ENCODE results near the gene GSTT2.
A peak's percentile ranks its signal among the peaks of the same experiment; 100 is the strongest.
"Not testable (repeated sequence)": the region's sequence is repeated elsewhere in the genome, so short reads cannot be mapped to it uniquely, and the experiment has no call there.

Gene GSTT2

DNA sequence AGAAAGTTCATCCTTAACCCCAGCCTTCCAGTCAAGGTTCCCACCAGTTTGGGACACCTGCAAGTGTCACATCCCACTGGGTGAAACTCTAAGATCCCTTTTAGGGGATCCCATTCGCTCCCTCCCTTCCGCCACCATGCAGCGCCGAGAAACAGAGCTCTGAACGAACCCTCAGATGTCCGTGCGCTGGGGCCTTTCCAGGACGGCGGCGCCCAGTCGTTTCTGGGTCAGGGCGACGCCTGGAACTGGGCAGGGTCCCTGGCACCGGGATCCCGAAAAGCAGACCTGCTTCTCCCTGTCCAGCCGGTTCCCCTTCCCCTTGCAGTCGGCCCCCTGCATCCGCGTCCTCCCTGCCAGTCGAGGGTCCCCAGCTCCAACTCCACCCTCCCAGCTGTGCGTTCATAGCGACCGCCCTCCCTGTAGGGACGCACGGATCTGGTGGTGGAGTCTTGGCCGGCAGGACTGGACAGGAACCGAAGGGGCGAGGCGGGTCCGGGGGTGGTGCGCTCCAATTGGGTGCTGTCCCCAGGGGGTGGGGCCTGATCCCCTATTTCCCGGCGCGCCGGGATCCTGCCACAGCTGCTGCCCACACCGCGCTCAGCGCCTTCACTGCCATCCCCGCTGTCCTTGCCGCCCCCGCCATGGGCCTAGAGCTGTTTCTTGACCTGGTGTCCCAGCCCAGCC is at the start of gene GSTT2:
Gene GSTT2, plus strand, starts transcription at position 578 of the 684 bp plus-strand sequence.
- DNase-seq: not testable (repeated sequence)

DNA sequence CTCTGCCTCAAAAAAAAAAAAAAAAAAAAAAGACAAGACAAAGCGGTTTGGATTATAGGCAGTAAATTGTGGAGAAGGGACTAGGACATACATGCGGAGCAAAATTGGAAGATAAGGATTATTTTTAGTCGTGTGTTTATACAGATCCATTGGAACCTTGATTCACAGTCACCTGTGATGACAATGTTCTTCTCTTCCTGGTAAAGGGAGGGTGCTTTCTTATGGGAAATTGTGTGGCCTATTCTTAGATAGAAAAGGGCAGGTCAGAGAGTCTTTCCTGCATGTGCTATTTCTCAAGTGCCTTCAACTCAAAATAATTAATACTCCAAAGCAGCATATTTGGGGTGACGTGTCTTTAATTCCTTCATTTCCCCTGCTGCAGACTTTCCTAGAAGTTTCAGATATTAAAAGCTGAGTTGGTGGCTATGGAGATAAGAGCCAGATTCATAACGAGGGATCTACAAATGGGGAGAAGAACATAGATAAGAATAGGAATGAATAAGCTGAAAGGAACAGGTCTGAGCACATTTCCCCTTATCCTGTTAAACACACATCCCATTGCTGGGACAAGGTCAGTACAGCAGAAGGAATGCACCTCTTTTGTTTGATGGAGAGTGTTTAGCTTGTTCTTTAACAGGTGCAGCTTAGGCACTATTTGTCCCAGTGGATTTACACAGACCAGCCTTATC is 41.5 kb upstream of the GSTT2 start:
- DNase-seq: no peak

DNA sequence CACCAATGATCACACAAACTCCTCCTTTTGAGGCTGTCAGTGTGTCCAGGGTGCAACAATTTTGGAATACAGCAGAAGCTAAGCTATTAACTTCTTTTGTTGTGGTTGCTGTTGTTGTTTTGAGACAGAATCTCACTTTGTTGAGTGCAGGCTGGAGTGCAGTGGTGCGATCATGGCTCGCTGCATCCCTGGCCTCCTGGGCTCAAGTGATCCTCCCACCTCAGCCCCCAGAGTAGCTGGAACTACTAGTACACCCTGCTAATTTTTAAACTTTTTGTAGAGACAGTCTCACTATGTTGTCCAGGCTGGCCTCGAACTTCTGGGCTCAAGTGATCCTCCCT is 40.9 kb upstream of the GSTT2 start:
- no peak for DNase-seq

DNA sequence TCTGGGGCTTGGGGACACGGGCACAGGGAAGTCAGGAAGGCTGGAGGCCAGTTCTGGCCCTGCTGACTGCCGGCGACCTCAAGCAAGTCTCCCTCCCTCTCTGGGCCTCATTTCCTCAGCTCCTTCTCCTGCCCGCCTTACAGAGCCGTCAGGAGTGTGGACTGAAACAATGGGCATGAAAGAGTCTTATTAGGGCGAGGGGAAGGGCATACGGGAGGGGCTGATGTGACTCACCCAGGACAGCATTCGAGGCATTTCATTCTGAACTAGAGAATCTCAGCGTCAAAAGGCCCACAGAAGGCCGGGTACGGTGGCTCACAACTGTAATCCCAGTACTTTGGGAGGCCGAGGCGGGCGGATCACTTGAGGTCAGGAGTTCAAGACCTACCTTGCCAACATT is 39.8 kb upstream of the GSTT2 start:
- not testable (repeated sequence) for DNase-seq

DNA sequence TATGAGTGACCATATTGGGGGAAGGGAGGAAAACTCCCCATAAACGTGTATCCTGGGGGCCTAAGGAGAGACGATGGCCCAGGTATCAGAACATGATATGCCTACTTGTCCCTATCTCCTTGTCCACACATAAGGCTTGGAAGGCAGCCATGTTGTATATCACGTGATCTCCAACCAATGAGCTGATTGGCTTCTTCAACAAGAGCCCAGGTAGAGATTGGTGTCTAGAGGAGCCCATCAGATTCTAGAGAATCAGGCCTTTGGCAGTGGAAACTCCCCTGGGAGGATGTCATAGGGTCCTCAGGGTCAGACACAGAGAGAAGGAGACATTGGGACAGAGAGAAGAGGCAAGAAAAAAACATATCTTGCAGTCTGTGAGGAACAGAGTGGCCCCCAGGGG is 32.5 kb upstream of the GSTT2 start:
- DNase-seq: not testable (repeated sequence)

DNA sequence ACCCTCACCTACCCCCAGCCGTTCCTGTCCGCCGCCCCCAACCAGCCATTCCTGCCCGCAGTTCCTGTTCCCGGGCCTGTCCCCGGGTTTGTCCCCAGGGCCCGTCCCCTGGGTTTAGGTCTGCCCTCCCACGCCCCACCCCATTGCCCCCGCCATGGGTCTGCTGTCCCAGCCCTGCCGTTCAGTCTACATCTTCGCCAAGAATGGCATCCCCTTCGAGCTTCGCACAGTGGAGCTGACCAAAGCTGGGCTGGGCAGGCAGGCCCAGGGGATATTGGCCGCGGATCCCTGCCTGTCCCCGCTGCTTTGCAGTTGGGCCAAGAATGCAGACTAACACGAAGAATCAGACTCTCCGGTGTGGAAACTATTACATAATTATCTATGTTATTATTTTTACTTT is 30.2 kb upstream of the GSTT2 start:
- DNase-seq: not testable (repeated sequence)

DNA sequence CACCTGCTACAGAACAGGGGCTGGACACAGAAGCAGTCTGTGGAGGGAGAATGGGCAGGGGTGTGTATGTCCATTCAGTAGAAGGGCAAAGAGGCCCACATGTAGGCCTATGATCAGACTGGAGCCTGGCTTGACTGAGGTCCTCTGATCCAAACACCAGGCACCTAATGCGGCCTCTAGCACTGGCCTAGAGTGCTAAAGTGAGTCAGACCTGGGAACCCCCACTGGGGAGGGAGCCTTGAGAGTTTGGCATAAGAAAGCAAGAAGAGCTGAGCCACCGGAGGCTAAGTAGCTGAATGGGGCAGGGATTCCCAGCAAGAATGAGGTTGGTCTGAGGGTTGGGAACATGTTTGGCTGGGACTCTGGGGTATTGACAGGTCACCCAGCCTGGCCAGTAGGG is 28.6 kb upstream of the GSTT2 start:
- DNase-seq: not testable (repeated sequence)

DNA sequence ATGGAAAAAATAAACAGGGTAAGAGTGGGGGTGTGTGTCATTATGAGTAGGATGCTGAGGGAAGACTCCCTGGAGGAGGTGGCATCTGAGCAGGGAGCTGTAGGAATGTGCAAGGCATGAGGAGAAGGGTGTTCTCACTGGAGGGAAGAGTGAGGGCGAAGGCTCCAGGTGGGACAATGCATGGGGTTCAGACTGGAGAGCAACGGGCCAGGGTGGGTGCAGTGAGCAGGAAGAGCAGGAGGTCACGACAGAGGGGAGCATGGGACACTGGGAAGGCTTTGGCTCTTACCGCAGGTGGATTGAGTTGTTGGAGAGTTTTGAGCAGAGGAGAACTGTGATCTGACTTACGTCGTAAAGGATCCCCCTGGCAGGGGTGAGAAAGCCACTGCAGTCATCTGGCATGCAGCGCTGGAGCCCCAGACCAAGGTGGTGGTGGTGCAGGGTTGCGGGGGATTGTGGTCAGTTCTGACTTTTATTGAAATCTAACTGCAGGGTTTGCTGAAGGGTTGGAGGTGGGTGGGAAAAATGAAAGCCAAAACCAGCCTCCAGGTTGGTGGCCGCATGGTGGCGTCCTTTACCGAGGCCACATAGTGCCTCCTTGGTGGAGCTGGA is 27.0 kb upstream of the GSTT2 start:
- DNase-seq: not testable (repeated sequence)

DNA sequence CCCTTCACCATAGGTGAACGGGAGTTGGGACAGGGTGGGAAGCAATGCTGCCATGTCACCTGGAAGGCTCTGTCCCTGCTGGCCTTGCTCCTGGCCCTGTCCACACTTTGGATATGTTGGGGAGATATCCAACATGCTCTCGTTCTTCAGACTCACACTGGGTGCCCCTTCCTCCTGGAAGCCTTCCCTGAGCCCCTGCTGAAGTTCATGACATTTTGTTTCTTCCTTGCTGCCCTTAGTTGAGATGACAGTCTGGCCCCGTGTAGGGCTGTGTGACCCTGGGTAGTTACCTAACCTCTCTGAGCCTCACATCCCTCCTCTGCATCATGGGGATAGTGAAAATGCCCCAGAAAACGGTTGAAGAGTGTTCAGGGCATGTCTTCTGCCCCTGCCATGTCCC is 26.4 kb upstream of the GSTT2 start:
- DNase-seq: not testable (repeated sequence)

DNA sequence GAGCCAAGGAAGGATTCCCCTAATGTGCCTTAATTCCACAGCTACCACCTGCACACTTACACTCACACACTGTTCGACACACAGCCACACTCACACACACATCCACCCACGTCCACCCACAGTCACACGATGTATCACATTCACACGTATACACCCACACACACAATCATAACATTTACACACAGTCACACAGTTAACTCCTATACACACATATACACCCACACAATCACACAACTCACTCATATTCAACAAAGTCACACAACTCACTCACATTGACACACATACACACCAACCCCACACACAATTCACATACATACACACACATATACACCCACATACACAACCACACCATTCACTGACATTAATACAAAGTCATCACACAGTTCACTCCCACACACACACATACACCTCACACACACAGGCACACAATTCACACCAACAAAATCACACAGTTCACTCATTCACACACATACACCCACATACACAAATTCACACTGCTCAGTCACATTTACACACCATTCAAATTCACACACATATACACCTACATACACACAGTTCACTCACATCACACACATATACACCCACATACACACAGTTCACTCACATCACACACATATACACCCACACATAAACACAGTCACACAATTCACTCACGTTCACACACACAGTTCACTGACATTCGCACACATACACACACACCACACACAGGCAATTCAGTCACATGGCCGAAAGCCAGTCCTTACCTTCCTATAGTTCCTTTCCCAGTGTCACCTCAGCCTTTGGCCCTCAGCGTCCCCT is 25.5 kb upstream of the GSTT2 start:
- not testable (repeated sequence) for DNase-seq

DNA sequence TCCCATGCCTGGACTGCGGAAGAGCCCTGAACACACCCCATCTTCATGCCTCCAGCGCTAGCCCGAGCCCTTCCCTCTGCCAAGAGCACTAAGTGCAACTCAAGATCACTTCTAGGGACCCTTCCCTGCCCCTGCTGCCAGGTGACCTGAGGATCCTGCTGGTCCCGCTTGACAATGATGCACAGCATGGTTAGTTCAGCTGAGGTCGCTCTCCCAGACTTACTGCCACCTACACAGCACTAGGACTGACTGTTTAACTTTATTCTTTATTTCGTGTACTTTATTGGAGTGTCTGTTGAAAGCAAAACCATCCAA is 25.0 kb upstream of the GSTT2 start:
- not testable (repeated sequence) for DNase-seq

DNA sequence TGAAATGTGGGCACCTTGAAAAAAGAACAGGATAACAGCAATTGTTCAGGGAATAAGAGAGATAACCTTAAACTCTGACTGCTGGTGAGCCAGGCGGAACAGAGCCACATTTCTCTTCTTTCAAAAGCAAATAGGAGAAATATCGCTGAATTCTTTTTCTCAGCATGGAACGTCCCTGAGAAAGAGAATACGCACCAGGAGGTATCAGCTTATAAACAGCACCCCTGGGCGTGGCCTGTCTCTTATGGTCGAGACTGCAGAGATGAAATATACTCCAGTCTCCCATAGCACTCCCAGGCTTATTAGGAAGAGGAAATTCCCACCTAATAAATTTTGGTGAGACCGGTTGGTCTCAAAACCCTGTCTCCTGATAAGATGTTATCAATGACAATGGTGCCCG is 24.0 kb upstream of the GSTT2 start:
- DNase-seq: not testable (repeated sequence)

DNA sequence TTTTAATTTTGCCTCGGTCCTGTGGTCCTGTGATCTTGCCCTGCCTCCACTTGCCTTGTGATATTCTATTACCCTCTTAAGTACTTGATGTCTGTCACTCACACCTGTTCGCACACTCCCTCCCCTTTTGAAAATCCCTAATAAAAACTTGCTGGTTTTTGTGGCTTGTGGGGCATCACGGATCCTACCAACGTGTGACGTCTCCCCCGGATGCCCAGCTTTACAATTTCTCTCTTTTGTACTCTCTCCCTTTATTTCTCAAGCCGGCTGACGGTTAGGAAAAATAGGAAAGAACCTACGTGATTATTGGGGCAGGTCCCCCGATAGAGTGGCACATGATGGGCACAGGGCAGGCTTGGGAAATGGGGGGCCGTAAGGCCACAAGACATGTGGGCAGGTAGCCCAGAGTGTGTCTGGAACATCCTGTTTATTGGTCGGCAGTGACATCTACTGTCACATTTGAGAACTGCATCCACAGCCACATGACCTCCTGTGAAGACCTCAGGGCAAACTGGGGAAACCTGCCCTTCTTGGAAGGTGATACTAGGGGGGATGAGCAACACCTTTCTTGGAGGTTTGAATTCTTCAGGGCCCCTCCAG is 23.5 kb upstream of the GSTT2 start:
- DNase-seq: peak; percentile 19

DNA sequence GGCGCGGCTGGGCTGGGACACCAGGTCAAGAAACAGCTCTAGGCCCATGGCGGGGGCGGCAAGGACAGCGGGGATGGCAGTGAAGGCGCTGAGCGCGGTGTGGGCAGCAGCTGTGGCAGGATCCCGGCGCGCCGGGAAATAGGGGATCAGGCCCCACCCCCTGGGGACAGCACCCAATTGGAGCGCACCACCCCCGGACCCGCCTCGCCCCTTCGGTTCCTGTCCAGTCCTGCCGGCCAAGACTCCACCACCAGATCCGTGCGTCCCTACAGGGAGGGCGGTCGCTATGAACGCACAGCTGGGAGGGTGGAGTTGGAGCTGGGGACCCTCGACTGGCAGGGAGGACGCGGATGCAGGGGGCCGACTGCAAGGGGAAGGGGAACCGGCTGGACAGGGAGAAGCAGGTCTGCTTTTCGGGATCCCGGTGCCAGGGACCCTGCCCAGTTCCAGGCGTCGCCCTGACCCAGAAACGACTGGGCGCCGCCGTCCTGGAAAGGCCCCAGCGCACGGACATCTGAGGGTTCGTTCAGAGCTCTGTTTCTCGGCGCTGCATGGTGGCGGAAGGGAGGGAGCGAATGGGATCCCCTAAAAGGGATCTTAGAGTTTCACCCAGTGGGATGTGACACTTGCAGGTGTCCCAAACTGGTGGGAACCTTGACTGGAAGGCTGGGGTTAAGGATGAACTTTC is 18.7 kb upstream of the GSTT2 start, which contains the start of gene GSTT2B:
Gene GSTT2B, minus strand, starts transcription at position 112 of the 688 bp plus-strand sequence. Its CDS starts 64 bp downstream, at position 48.
- DNase-seq: not testable (repeated sequence)

DNA sequence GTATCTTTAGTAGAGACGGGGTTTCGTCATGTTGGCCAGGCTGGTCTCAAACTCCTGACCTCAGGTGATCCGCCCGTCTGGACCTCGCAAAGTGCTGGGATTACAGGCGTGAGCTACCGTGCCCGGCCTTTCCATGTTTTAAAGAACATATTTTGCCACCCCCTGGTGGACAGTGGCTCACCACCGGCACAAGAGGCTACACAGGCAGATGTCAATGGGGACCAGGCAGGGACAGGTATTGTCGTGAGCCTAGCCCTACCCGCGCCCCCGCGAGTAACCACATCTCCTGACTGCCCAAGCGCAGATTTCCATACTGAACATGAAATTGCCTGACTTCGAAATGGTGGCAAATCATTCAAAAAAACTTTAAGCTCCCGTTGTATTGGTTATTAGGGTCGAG is 13.8 kb upstream of the GSTT2 start:
- not testable (repeated sequence) for DNase-seq

DNA sequence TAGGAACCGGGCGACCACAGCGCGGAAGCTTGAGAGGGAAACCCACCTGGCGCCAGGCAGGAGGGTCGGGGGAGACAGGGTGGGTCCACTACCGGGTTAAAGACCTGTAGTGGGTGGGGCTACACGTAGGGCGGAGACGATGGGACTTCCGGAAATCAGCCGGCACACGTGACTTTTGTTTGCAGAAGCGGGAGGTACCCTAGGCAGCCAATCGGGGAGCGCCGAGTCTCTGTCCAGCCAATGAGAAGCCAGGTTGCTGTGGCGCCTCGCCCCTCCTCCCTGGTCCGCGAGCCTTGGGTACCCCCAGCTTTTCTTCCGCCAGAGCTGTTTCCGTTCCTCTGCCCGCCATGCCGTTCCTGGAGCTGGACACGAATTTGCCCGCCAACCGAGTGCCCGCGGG is 13.4 kb upstream of the GSTT2 start, which contains the start of gene DDTL:
Gene DDTL, plus strand, starts transcription at position 321 of the 400 bp plus-strand sequence. Its CDS starts 27 bp downstream, at position 348.
- DNase-seq: not testable (repeated sequence)

DNA sequence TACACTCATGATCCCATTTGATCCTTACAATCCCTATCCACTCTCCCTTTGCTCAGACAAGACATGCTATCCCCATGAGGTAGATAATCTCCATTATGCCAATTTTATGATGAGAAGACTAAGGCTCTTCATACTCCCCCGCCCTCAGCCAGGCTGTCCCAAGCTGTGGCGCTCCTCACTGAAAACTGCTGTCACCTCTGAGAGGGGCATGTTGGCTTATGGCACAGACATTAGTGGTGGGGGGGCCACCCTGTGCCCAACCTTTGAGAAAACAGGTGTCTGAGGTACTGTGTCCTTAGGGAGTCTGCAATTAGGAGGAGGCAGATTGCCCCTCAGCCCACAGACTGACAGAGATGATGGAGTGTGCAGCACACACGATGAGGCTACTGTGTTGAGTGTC is 10.9 kb upstream of the GSTT2 start:
- no peak for DNase-seq

DNA sequence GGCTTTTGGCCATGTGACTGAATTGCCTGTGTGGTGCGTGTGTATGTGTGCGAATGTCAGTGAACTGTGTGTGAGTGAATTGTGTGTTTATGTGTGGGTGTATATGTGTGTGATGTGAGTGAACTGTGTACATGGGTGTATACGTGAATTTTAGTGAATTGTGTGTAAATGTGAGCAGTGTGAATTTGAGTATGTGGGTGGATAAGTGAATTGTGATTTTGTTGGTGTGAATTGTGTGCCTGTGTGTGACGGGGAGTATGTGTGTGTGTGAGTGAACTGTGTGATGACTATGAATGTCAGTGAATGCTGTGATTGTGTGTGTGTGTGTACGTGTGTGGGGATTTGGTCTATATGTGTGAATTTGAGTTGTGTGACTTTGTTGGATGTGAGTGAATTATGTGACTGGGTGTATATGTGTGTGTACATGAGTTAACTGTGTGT is 9.7 kb upstream of the GSTT2 start:
- no peak for DNase-seq

DNA sequence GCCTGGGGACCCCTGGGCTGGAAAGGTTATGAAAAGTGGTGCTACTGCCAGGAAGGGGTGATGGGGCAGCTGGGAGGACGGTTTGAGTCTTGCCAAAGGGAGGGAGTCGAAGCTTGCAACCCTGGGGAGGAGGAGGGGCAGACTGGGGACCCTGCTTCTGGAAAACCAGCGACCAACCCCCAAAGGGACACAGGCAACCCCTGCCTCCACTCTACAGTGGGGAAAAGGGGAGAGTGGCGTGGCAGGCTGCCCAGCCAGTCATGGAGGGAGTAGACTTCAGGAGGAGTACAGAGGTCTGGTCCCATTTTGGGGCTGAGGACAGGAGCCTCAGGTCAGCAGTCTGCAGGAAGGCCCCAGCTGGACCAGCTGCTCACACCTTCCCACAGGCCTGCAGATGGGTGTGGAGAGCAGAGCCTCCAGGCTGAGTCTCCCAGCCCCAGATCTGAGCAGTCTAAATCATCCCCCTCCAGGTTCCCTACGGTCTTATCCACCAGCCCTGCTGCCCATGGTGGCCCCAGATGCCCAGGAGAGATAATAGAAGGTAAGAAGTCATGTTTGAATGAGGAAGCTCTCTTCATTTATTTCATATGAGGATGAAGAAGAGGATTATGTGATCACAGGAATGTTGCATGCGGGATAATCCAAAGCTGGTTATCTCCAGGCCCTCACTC is 9.0 kb upstream of the GSTT2 start:
- no peak for DNase-seq

DNA sequence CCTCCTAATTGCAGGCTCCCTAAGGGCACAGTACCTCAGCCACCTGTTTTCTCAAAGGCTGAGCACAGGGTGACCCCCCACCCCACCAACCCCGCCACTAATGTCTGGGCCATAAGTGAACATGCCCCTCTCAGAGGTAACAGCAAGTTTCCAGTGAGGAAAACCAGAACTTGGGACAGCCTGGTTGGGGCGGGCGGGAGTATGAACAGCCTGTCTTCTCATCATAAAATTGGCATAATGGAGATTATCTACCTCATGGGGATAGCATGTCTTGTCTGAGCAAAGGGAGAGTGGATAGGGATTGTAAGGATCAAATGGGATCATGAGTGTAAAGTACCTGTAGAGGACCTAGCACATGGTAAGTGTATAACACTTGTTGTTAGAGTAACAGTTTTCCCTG is 8.0 kb upstream of the GSTT2 start:
- not testable (repeated sequence) for DNase-seq

DNA sequence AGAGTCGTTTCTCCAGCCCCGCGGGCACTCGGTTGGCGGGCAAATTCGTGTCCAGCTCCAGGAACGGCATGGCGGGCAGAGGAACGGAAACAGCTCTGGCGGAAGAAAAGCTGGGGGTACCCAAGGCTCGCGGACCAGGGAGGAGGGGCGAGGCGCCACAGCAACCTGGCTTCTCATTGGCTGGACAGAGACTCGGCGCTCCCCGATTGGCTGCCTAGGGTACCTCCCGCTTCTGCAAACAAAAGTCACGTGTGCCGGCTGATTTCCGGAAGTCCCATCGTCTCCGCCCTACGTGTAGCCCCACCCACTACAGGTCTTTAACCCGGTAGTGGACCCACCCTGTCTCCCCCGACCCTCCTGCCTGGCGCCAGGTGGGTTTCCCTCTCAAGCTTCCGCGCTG is 5.6 kb upstream of the GSTT2 start, which contains the start of gene DDT:
Gene DDT, minus strand, starts transcription at position 97 of the 400 bp plus-strand sequence. Its CDS starts 27 bp downstream, at position 70.
- not testable (repeated sequence) for DNase-seq
